Breast epithelium (tissue), 4 donors: Measurements from ENCODE around the gene AHI1. TPM values are rescaled to one million over a fixed set of nuclear protein-coding genes. Genes with fewer than 3 reads are reported as not detected.

Experiments
- DNase-seq, 2 donors: peaks; one replicate each; pipeline ENCODE4 v3.0.0-alpha.2; 2019; ENCODE audit warnings: low spot score in 2 of 2
- H3K27ac ChIP-seq, 2 donors: fragments of 200-600 bp; sonication (generic) in 1 of 2; one replicate each; pipeline ENCODE4 v1.5.1; 2016 to 2019; ENCODE audit warnings: mild to moderate bottlenecking in 1 of 2
- H3K27me3 ChIP-seq, 2 donors: fragments of 200-600 bp; sonication (generic) in 1 of 2; one replicate each; pipeline versions ENCODE4 v1.5.1 to v1.6.0; 2017 to 2019; ENCODE audit warnings: control low read depth in 1 of 2, mild to moderate bottlenecking in 1 of 2
- H3K36me3 ChIP-seq: fragments of 200-600 bp; one replicate; pipeline ENCODE4 v1.5.1; 2019
- H3K4me1 ChIP-seq, 2 donors: fragments of 200-600 bp; sonication (generic); one replicate each; pipeline ENCODE4 v1.5.1; 2016 to 2019; ENCODE audit warnings: control low read depth in 1 of 2
- H3K4me3 ChIP-seq, 3 donors: fragments of 200-600 bp; sonication (generic); 1 replicate in 2 of 3; 2 replicates in 1 of 3; pipeline ENCODE4 v1.5.1; 2016 to 2019; ENCODE audit warnings: mild to moderate bottlenecking in 3 of 3, moderate library complexity in 2 of 3
- H3K9me3 ChIP-seq, 2 donors: fragments of 200-600 bp; sonication (generic) in 1 of 2; one replicate each; pipeline ENCODE4 v1.5.1; 2016 to 2019; ENCODE audit warnings: control low read depth in 1 of 2
- POLR2A ChIP-seq: fragments of 450-650 bp; IDR thresholded peaks from one replicate; pipeline ENCODE4 v1.6.1; 2016; ENCODE audit warnings: antibody characterized with exemption, mild to moderate bottlenecking, moderate library complexity
- POLR2AphosphoS5 ChIP-seq, 3 donors: sonication (generic); formaldehyde crosslinking; IDR thresholded peaks; one replicate each; pipeline ENCODE4 v1.6.1; 2017; ENCODE audit warnings: antibody characterized with exemption in 3 of 3
- intact Hi-C: fragments of 100-400 bp; cut with DNase I; formaldehyde crosslinking; loops from one replicate; pipeline ENCODE4 v1.15.1; 2023; ENCODE audit warnings: low total_unique reads
- total RNA-seq, 3 donors: library from RNA; depleted of rRNA; stranded (reverse); fragments of >200 nt; gene quantifications; one replicate each; pipeline ENCODE4 v1.1.0, GENCODE V29; 2016
- TF ChIP-seq, protein P1 (sequence below), 3 donors: fragments of 450-650 bp; IDR thresholded peaks; one replicate each; pipeline ENCODE4 v1.5.1; 2016 to 2017; ENCODE audit warnings: antibody characterized with exemption in 3 of 3, mild to moderate bottlenecking in 3 of 3, moderate library complexity in 3 of 3

AHI1 gene
- total RNA-seq, 3 donors from 2014 or later: 23.5 to 62.2 (median 49.8) TPM

DNA sequence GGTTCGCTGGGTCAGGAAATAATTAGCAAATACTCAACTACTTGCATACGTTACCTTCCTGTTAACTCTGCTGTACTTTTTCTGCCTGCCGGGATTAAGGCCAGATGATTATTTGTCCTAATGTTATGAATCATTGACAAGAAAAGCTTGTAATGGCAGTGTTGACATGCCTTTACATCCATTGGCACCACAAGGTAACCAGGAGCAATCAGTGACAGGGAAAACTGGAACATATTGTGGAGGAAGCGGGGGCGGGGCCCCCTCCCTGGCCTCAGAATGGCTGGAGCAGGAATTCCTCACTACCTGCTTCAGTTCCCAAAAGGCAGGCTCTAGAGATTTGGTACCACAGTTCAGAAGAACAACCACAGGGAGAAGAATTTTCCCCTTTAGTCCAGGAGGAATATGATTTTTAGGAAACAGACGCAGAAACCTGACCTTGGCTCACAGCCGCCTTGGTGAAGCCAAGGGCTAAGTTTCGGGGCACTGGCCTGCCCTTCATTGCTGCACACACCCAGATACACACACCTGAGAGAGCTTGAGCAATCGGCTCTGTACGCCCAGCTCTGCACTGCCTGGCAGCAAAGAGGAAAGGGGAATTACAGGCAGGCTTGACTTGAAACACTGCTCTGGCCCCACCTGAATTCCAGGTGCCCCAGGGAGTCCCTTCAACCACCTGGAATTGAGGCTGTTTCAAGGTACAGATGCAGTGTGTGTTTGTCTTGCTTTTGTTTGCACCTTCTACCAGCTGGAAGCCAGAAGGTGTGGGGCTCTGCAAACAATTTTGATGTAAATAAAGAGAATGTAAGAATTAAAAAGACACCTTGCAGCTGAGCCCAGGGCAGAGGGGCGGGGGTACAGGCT, 226.6 kb downstream of the AHI1 start:
- intact Hi-C loops: no loop called here
- TF ChIP-seq POLR2A (no peak), POLR2AphosphoS5 (IDR thresholded peaks at IDR 0.05) (no peak)
- TF ChIP-seq, protein P1, sequence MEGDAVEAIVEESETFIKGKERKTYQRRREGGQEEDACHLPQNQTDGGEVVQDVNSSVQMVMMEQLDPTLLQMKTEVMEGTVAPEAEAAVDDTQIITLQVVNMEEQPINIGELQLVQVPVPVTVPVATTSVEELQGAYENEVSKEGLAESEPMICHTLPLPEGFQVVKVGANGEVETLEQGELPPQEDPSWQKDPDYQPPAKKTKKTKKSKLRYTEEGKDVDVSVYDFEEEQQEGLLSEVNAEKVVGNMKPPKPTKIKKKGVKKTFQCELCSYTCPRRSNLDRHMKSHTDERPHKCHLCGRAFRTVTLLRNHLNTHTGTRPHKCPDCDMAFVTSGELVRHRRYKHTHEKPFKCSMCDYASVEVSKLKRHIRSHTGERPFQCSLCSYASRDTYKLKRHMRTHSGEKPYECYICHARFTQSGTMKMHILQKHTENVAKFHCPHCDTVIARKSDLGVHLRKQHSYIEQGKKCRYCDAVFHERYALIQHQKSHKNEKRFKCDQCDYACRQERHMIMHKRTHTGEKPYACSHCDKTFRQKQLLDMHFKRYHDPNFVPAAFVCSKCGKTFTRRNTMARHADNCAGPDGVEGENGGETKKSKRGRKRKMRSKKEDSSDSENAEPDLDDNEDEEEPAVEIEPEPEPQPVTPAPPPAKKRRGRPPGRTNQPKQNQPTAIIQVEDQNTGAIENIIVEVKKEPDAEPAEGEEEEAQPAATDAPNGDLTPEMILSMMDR (IDR thresholded peaks at IDR 0.05): no peak
- Histone ChIP-seq H3K9me3 (no peaks in the 10 kb centered on the region), H3K4me3 (no peak overlapping the region), H3K36me3 (no peaks in the 10 kb centered on the region), H3K27ac (peak overlapping the region; percentile 58 to 70), H3K4me1 (no peaks in the 10 kb centered on the region), H3K27me3 (no peaks in the 10 kb centered on the region)
- DNase-seq: peak; percentile 30 to 60

DNA sequence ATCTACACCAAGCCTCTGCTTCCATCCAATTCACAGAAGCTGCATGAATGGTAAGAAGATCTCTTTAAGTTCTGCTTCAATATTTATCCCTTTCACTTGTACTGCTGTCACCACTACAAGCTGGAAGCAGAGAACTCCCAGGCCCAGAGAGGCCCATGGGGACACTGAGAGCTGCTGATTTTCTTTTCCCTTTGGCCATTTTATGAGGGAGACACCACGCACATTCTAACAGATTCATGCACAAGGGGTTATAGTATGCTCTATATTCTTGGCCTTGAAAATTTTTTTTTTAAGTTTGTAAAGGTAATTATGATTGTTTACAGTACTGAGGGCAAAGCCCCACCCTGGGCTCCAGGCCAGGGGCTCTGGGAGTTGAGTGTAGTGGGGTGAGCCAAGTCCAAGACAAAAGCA, 228.1 kb downstream of the AHI1 start:
- H3K27me3 ChIP-seq: no peaks in the 10 kb centered on the region
- no peaks in the 10 kb centered on the region for H3K9me3 ChIP-seq
- no peaks in the 10 kb centered on the region for H3K36me3 ChIP-seq
- intact Hi-C loops: no loop called here
- no peaks in the 10 kb centered on the region for H3K4me1 ChIP-seq
- DNase-seq: no peak
- H3K27ac ChIP-seq: peak overlapping the region in 1 of 2 donors; percentile 70
- H3K4me3 ChIP-seq: no peak overlapping the region
- no peak for TF ChIP-seq POLR2A
- no peak for TF ChIP-seq POLR2AphosphoS5 (IDR thresholded peaks at IDR 0.05)
- TF ChIP-seq, protein P1 (IDR thresholded peaks at IDR 0.05): no peak

DNA sequence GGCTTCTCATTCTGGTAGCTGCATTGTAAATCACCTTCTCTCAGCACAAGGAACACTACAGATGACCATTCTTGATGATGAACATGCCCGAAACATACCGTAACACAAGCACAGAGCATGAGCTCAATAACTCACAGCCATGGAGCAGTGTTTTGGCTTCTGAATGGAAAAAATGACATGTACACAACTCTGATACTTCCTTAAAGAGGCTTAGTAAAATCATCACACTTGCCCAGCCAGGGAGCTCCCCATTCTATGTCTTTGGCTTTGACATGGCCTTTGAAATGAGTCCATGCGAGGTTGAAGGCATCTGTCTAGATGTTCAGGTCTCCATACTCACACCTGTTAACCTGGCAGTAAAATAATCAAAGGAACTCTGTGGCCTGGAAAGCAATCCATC, 228.8 kb downstream of the AHI1 start:
- no peak for DNase-seq
- H3K4me3 ChIP-seq: no peak overlapping the region
- TF ChIP-seq POLR2A: no peak
- no peaks in the 10 kb centered on the region for H3K9me3 ChIP-seq
- intact Hi-C loops: no loop called here
- no peaks in the 10 kb centered on the region for H3K27me3 ChIP-seq
- H3K36me3 ChIP-seq: no peaks in the 10 kb centered on the region
- H3K27ac ChIP-seq: no peak overlapping the region
- no peaks in the 10 kb centered on the region for H3K4me1 ChIP-seq

DNA sequence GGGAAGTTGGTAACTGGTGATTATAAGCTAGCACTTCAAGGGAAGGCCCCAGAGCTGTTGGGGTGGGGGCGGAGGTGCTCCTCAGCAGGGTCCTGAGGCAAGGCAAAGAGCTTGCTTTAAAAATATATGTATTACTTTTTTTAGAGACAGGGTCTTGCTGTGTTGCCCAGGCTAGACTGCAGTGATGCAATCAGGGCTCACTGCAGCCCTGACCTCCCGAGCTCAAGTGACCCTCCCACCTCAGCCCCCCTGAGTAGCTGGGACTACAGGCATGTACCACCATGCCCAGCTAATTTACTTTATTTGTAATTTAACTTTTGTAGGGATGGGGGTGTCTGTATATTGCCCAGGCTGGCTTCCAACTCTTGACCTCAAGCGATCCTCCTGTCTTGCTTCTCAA, 229.3 kb downstream of the AHI1 start:
- H3K9me3 ChIP-seq: no peaks in the 10 kb centered on the region
- TF ChIP-seq, protein P1 (IDR thresholded peaks at IDR 0.05): no peak
- TF ChIP-seq POLR2AphosphoS5 (IDR thresholded peaks at IDR 0.05) (no peak), POLR2A (no peak)
- H3K4me1 ChIP-seq: no peaks in the 10 kb centered on the region
- no peak overlapping the region for H3K4me3 ChIP-seq
- intact Hi-C loops: no loop called here
- no peak overlapping the region for H3K27ac ChIP-seq
- no peak for DNase-seq
- no peaks in the 10 kb centered on the region for H3K27me3 ChIP-seq
- H3K36me3 ChIP-seq: no peaks in the 10 kb centered on the region

DNA sequence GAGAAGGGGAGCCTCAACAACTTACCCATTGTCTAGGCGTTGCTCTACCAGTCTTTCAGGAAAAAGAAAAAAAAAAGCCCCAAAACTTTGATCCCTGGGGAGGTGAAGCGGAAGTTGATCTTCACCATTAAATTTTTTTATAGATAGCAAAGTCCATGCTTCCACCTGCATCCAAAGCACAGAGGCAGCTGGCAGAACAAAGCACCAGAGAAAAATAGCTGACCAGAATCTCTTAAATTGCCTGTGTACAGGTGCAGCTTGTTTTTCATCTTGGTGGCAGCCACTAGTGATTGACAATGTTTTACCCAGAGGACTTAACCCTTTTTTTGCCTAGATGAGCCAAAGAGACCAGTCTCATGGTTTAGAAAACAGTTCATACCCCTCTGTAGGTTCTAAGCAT, 230.5 kb downstream of the AHI1 start:
- H3K27ac ChIP-seq: no peak overlapping the region
- no peaks in the 10 kb centered on the region for H3K9me3 ChIP-seq
- no peak for DNase-seq
- no peaks in the 10 kb centered on the region for H3K27me3 ChIP-seq
- H3K36me3 ChIP-seq: no peaks in the 10 kb centered on the region
- intact Hi-C loops: no loop called here
- H3K4me3 ChIP-seq: no peak overlapping the region
- TF ChIP-seq POLR2AphosphoS5 (IDR thresholded peaks at IDR 0.05): no peak
- TF ChIP-seq, protein P1 (IDR thresholded peaks at IDR 0.05): no peak
- TF ChIP-seq POLR2A: no peak
- H3K4me1 ChIP-seq: no peaks in the 10 kb centered on the region
